Osteoblast (primary cell): ENCODE results near the gene CINP. TPM values are rescaled to one million over a fixed set of nuclear protein-coding genes. Genes with fewer than 3 reads are reported as not detected.
"Not testable (repeated sequence)": the region's sequence is repeated elsewhere in the genome, so short reads cannot be mapped to it uniquely, and the experiment has no call there.

Experiments
- DNase-seq: peaks from one replicate; pipeline ENCODE4 v3.0.0; 2011; ENCODE audit warnings: low spot score, mixed read lengths; ENCODE audit not compliant: insufficient read length; ENCODE audit errors: missing footprints
- H2AFZ ChIP-seq: 2 replicates; pipeline ENCODE4 v1.6.0; 2011; ENCODE audit warnings: mild to moderate bottlenecking, low read length
- H3K27ac ChIP-seq: 2 replicates; pipeline ENCODE4 v1.5.1; 2011; ENCODE audit warnings: mild to moderate bottlenecking, low read depth, low read length, moderate library complexity
- H3K27me3 ChIP-seq: 2 replicates; pipeline ENCODE4 v1.6.0; 2012; ENCODE audit warnings: mild to moderate bottlenecking, control low read depth, inconsistent platforms, low read length, moderate library complexity; ENCODE audit not compliant: insufficient read depth
- H3K36me3 ChIP-seq: 2 replicates; pipeline ENCODE4 v1.5.1; 2011; ENCODE audit warnings: mild to moderate bottlenecking, low read length, control low read depth, moderate library complexity; ENCODE audit not compliant: insufficient read depth
- H3K4me1 ChIP-seq: 2 replicates; pipeline ENCODE4 v1.5.1; 2011; ENCODE audit warnings: mild to moderate bottlenecking, low read length, control low read depth, moderate library complexity; ENCODE audit not compliant: insufficient read depth
- H3K4me2 ChIP-seq: 2 replicates; pipeline ENCODE4 v1.6.0; 2011; ENCODE audit warnings: mild to moderate bottlenecking, low read length; ENCODE audit not compliant: insufficient read depth
- H3K4me3 ChIP-seq: fragments of 200-600 bp; sonication (generic); 3 replicates; pipeline ENCODE4 v1.5.1; 2012; ENCODE audit warnings: mild to moderate bottlenecking, low read length, inconsistent platforms; ENCODE audit not compliant: insufficient read depth
- H3K79me2 ChIP-seq: 2 replicates; pipeline ENCODE4 v1.6.0; 2012; ENCODE audit warnings: mild to moderate bottlenecking, low read length, control low read depth, inconsistent platforms; ENCODE audit not compliant: insufficient read depth
- H3K9me3 ChIP-seq: 2 replicates; pipeline ENCODE4 v1.5.1; 2011; ENCODE audit warnings: low read depth, low read length, control low read depth
- H4K20me1 ChIP-seq: 2 replicates; pipeline ENCODE4 v1.6.0; 2012; ENCODE audit warnings: mild to moderate bottlenecking, low read length, control low read depth; ENCODE audit not compliant: insufficient read depth
- total RNA-seq: library from RNA; depleted of rRNA; stranded (reverse); fragments of >200 nt; gene quantifications from 2 replicates; pipeline ENCODE4 v1.2.3, GENCODE V29; 2012
- TF ChIP-seq, protein P1 (sequence below): IDR thresholded peaks from 2 replicates; pipeline ENCODE4 v1.5.1; 2011; ENCODE audit warnings: mild to moderate bottlenecking, low read depth, low read length, moderate library complexity; ENCODE audit errors: extremely low read depth

Gene CINP
- total RNA-seq, 1 donor: 49.2 TPM

DNA sequence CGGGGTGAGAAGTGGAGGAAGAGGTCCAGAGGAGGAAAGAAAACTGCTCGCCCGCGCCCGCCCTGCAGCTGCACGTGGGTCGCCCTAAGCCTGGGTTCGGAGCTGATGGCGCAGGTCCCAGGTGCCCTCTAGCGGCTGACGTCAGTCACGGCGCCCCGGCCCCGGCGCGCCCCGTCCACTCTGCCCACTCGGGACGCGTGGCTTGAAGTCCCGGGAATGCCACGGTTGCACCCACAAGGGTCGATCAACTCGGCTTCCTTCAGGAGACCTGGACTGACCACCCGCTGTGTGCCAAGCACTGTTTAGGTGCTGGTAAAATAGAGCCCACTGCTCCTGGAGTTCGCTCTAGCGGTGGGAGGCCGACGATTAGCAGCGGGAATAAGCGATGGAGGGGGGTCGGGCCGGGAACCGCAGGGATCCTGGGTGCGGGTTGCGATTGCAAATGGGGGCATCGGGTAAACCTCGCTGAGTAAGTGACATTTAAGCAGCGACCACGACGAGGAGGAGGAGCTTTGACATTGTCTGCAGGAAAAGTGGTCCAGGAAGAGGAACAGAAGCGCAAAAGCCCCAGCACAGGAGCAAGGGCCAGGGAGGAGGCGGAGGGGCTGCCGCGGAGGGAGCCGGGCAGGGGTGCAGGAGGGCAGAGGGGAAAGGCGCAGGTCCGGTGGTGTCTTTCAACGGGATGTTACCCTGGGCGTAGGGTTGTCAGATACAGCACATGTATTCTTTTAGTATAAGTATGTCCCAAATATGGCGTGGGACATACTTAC, 48.3 kb downstream of the CINP start:
- Histone ChIP-seq H3K4me1 (peaks cover 45% of the 10 kb centered on the region), H3K4me2 (peak overlapping the region; percentile 93), H3K27me3 (no peaks in the 10 kb centered on the region), H2AFZ (peak overlapping the region; percentile 97), H3K9me3 (no peaks in the 10 kb centered on the region), H3K36me3 (no peaks in the 10 kb centered on the region), H3K79me2 (peaks cover 7% of the 10 kb centered on the region), H3K27ac (peak overlapping the region; percentile 80), H3K4me3 (peak overlapping the region; percentile 79), H4K20me1 (no peaks in the 10 kb centered on the region)
- TF ChIP-seq, protein P1, sequence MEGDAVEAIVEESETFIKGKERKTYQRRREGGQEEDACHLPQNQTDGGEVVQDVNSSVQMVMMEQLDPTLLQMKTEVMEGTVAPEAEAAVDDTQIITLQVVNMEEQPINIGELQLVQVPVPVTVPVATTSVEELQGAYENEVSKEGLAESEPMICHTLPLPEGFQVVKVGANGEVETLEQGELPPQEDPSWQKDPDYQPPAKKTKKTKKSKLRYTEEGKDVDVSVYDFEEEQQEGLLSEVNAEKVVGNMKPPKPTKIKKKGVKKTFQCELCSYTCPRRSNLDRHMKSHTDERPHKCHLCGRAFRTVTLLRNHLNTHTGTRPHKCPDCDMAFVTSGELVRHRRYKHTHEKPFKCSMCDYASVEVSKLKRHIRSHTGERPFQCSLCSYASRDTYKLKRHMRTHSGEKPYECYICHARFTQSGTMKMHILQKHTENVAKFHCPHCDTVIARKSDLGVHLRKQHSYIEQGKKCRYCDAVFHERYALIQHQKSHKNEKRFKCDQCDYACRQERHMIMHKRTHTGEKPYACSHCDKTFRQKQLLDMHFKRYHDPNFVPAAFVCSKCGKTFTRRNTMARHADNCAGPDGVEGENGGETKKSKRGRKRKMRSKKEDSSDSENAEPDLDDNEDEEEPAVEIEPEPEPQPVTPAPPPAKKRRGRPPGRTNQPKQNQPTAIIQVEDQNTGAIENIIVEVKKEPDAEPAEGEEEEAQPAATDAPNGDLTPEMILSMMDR: peak; percentile 79
- DNase-seq: peak; percentile 98

DNA sequence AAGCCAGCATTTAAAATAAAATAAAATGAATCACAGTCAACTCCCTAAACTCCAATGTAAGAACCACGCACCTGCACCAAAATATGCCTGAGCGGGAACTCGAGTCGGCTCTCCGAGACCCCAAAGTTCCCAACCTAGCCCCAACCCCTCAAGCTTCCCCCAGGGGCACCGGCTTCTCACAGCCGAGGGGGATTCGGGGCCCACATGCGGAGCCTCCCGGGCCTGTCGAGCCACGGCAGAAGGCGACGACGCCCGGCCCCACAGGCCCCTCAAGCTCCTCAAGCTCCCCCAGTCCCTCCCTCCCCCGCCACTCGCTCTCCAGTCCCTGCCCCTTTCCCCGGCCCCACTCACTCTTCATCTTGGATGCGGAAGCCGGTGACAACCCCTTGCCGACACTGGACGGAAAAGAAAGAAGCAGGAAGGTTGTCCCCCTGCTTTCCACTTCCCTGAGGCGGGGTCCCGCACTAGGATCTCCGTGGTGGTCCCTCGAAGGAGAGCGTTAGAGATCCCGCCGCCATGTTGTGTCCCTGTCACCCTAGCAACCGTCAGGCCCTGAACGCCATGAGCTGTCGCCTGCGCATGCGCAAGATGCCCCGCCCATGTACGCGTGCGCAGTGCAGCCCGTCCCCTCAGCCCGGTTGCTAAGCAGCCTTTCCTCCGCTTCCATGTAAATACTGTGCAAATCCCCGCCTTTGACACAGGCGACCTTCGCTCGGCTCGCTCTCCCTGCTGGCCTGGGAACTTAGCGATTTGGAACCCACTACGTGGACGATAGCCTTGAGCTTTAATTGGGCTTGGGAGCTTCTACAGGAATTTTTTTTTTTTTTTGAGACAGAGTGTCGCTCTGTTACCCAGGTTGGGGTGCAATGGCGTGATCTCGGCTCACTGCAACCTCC, 57.8 kb downstream of the CINP start, which contains the start of gene MOK:
Gene MOK, minus strand, starts transcription at position 554 of the 896 bp plus-strand sequence. Its CDS starts 196 bp downstream, at position 358.
- Histone ChIP-seq H3K27me3 (no peaks in the 10 kb centered on the region), H3K4me2 (peak within 1 kb of the TSS; percentile 81), H3K4me3 (peak within 1 kb of the TSS; percentile 99), H3K36me3 (no peaks in the 10 kb centered on the region), H3K27ac (peak within 1 kb of the TSS; percentile 96), H3K79me2 (peaks cover 47% of the 10 kb centered on the region), H3K9me3 (no peaks in the 10 kb centered on the region), H4K20me1 (no peaks in the 10 kb centered on the region), H2AFZ (peak within 1 kb of the TSS; percentile 91), H3K4me1 (peaks cover 11% of the 10 kb centered on the region)
- DNase-seq: peak; percentile 98
- TF ChIP-seq, protein P1: no peak

DNA sequence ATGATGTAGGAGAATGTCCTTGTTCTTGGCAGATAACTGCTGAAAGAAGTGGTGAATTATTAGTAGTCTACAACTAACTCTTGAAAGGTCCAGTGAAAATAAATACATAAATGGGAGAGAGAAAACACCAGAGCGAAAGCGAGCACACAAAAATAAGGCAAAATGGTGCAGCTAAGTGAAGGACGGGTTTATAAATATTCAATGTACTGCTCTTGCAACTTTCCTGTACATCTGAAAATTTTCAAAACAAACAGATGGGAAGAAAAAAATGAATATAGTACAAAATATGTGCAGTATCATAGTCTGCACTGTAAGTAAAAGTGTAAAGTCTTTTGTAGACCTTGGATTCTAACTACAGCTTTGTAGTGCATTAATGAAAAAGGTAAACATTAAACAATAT, 59.0 kb downstream of the CINP start:
- H4K20me1 ChIP-seq: no peaks in the 10 kb centered on the region
- H3K9me3 ChIP-seq: no peaks in the 10 kb centered on the region
- peaks cover 8% of the 10 kb centered on the region for H3K36me3 ChIP-seq
- peak overlapping the region; percentile 96 for H3K27ac ChIP-seq
- no peak for DNase-seq
- peaks cover 11% of the 10 kb centered on the region for H3K4me1 ChIP-seq
- H2AFZ ChIP-seq: no peak overlapping the region
- H3K27me3 ChIP-seq: no peaks in the 10 kb centered on the region
- TF ChIP-seq, protein P1: no peak
- peaks cover 59% of the 10 kb centered on the region for H3K79me2 ChIP-seq
- peak overlapping the region; percentile 99 for H3K4me3 ChIP-seq
- peak overlapping the region; percentile 81 for H3K4me2 ChIP-seq

DNA sequence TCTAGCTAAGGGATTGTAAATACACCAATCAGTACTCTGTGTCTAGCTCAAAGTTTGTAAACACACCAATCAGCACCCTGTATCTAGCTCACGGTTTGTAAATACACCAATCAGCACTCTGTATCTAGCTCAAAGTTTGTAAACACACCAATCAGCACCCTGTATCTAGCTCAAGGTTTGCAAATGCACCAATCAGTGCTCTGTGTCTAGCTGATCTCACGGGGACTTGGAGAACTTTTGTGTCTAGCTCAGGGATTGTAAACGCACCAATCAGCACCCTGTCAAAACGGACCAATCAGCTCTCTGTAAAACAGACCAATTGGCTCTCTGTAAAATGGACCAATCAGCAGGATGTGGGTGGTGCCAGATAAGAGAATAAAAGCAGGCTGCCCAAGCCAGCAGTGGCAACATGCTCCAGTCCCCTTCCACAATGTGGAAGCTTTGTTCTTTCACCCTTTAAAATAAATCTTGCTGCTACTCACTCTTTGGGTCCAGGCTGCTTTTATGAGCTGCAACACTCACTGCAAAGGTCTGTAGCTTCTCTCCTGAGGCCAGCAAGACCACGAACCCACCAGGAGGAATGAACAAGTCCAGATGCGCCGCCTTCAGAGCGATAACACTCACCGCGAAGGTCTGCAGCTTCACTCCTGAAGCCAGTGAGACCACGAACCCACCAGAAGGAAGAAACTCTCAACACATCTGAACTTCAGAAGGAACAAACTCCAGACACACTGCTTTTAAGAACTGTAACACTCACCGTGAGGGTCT, 64.2 kb downstream of the CINP start:
- H3K4me2 ChIP-seq, H3K9me3 ChIP-seq, H3K4me3 ChIP-seq, DNase-seq, H2AFZ ChIP-seq, H4K20me1 ChIP-seq, H3K27me3 ChIP-seq, H3K27ac ChIP-seq: not testable (repeated sequence)
- Histone ChIP-seq H3K36me3 (peaks cover 12% of the 10 kb centered on the region), H3K79me2 (peaks cover 90% of the 10 kb centered on the region), H3K4me1 (peaks cover 32% of the 10 kb centered on the region)
